K562 (cell line): ENCODE data around the gene MDK. TPM values are rescaled to one million over a fixed set of nuclear protein-coding genes. Genes with fewer than 3 reads are reported as not detected.

Experiments used
- FOXK2 ChIP-seq, 2 experiments: fragments of 450-650 bp; IDR thresholded peaks in 1 of 2; conservative IDR thresholded peaks in 1 of 2; 2 replicates each; pipeline ENCODE4 v1.6.1; 2016; ENCODE audit warnings: low read depth in 2 of 2, mild to moderate bottlenecking in 1 of 2
- HEY1 ChIP-seq: fragments of 250-450 bp; sonication (Bioruptor Pico); IDR thresholded peaks from 2 replicates; pipeline ENCODE4 v1.5.0; 2020; ENCODE audit warnings: mild to moderate bottlenecking, moderate library complexity, borderline replicate concordance
- NKRF ChIP-seq: fragments of 450-650 bp; IDR thresholded peaks from 2 replicates; pipeline ENCODE4 v1.6.1; 2016; ENCODE audit warnings: borderline replicate concordance
- OTX1 ChIP-seq: fragments of 450-650 bp; formaldehyde crosslinking; IDR thresholded peaks from 2 replicates; pipeline ENCODE4 v1.4.0; 2022; ENCODE audit warnings: mild to moderate bottlenecking
- PRDM10 ChIP-seq: fragments of 450-650 bp; IDR thresholded peaks from 2 replicates; pipeline ENCODE4 v1.6.1; 2018; ENCODE audit not compliant: partially characterized antibody
- REST ChIP-seq, 2 experiments: fragments of 450-650 bp; formaldehyde crosslinking in 1 of 2; IDR thresholded peaks; 2 replicates each; pipeline versions ENCODE4 v1.4.0 to v1.6.1; 2014 to 2020; ENCODE audit warnings: mild to moderate bottlenecking in 2 of 2, borderline replicate concordance in 1 of 2, low read depth in 1 of 2
- RNF2 ChIP-seq: sonication (generic); IDR thresholded peaks from 2 replicates; pipeline ENCODE4 v1.6.1; 2016
- TCFL5 ChIP-seq: fragments of 250-450 bp; sonication (Bioruptor Pico); conservative IDR thresholded peaks from 2 replicates; pipeline ENCODE4 v1.6.1; 2021; ENCODE audit warnings: mild to moderate bottlenecking, moderate library complexity, matching md5 sums
- ZBTB1 ChIP-seq: sonication (generic); formaldehyde crosslinking; IDR thresholded peaks from 2 replicates; pipeline ENCODE4 v1.8.1; 2023; ENCODE audit warnings: missing genetic modification reagents, low read depth, mild to moderate bottlenecking, borderline replicate concordance
- ZNF140 ChIP-seq: fragments of 250-450 bp; sonication (Bioruptor Pico); IDR thresholded peaks from 2 replicates; pipeline ENCODE4 v1.8.0; 2021; ENCODE audit warnings: moderate library complexity, mild to moderate bottlenecking, inconsistent platforms
- ZNF224 ChIP-seq: sonication (generic); formaldehyde crosslinking; IDR thresholded peaks from 2 replicates; pipeline ENCODE4 v1.8.0; 2022; ENCODE audit warnings: mild to moderate bottlenecking, missing genetic modification reagents
- ZNF354B ChIP-seq: fragments of 250-450 bp; sonication (Bioruptor Pico); IDR thresholded peaks from 2 replicates; pipeline ENCODE4 v1.4.0; 2020
- ZNF583 ChIP-seq: fragments of 250-450 bp; sonication (Bioruptor Pico); IDR thresholded peaks from 2 replicates; pipeline ENCODE4 v1.4.0; 2020
- polyA plus RNA-seq, 8 experiments: library from polyadenylated mRNA; depleted of rRNA in 4 of 8; stranded (reverse) in 5 of 8; unstranded in 3 of 8; fragments of >200 nt; fragmentation: Nextera tagmentation in 2 of 8; fragmentation: Illumina TruSeq in 1 of 8; extraction: Ambion mirVana in 2 of 8; extraction: Trizol in 1 of 8; gene quantifications; 2 replicates each; pipeline versions ENCODE4 v1.2.1 to v1.2.3, GENCODE V29; 2011 to 2014; ENCODE audit warnings: inconsistent platforms in 1 of 8, missing spikeins in 1 of 8
- total RNA-seq, 7 experiments: library from RNA; depleted of rRNA in 6 of 7; stranded (reverse); fragments of >200 nt in 6 of 7; fragmentation: Illumina TruSeq in 2 of 7; extraction: Trizol in 2 of 7; gene quantifications; 2 replicates each; pipeline versions ENCODE4 v1.2.1 to v1.2.3, GENCODE V29; 2011 to 2021; ENCODE audit warnings: low replicate concordance in 1 of 7

The MDK gene
- total and polyA plus RNA-seq, 9 of the 15 experiments (the other 6 are each of a cell fraction or from before 2014, with no cell fraction given): 20.7 to 700 (median 350) TPM

DNA sequence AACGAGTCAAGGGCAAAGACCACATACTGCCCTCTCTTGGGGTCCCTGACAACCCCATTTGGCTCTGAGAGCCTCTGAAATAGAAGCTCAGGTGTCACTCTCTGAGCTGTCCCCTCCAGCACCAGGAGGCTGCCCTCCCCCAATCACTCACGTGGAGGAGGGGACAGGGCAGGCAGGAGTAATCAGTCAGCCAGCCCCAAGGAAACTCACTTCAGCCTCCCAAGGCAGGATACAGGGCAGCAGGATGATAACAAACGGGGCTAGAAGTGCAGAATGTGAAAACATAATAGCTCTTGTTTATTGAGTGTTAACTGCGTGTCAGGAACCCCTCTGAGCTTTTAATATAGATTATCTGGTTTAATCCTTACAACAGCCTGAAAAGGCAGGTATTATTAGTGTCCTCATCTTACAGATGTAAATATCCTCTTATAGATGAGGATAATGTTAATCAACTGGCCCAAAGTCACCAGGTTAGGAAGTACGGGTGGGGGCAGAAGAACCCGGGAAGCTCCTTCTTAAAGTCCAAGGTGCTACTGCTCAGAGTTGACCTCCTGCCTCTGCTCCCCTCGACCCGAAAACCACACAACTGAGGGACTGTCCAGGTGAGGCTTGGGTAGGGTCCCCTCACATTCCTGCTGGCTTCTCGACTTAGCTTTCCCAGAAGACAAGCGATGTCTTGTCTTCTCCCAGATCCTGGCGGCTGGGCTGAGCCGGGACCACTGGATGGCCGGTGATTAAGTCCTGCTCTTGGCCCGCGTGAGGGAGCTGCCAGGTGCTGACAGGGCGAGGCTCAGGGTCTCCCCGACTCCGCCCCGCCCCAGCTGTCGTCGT lies 7.4 kb downstream of the MDK start (continued):
- TF ChIP-seq PRDM10: no peak
- TF ChIP-seq HEY1 (CRISPR knock-in tag): no peak
- TF ChIP-seq OTX1 (CRISPR knock-in tag): no peak
- TF ChIP-seq REST (IDR thresholded peaks at IDR 0.05; ENCODE audit: borderline replicate concordance): peak; percentile 92
- TF ChIP-seq REST (CRISPR knock-in tag; IDR thresholded peaks at IDR 0.05; ENCODE audit: low read depth): peak; percentile 76; the same call in 1 of the 2 replicates
- TF ChIP-seq ZNF583: no peak
- TF ChIP-seq ZNF140 (CRISPR knock-in tag): no peak
- TF ChIP-seq RNF2: no peak
- TF ChIP-seq FOXK2 (conservative IDR thresholded peaks at IDR 0.05 in 1 of 2, IDR thresholded peaks at IDR 0.05 in 1 of 2; ENCODE audit: low read depth in 2 of 2): no peak
- TF ChIP-seq ZNF354B (CRISPR knock-in tag): no peak
- peak; percentile 46; the same call in 1 of the 2 replicates for TF ChIP-seq NKRF
- TF ChIP-seq ZNF224 (CRISPR knock-in tag): no peak
- no peak for TF ChIP-seq TCFL5
- 0 out of 2 replicates have a peak, but pooled peaks have one; percentile 57 for TF ChIP-seq ZBTB1 (CRISPR knock-in tag)
